ENCODE measurements around the gene TM9SF2. TPM values are rescaled to one million over a fixed set of nuclear protein-coding genes. Genes with fewer than 3 reads are reported as not detected.
A peak's percentile ranks its signal among the peaks of the same experiment; 100 is the strongest.
"Not testable (repeated sequence)": the region's sequence is repeated elsewhere in the genome, so short reads cannot be mapped to it uniquely, and the experiment has no call there.

TM9SF2 gene, protein sequence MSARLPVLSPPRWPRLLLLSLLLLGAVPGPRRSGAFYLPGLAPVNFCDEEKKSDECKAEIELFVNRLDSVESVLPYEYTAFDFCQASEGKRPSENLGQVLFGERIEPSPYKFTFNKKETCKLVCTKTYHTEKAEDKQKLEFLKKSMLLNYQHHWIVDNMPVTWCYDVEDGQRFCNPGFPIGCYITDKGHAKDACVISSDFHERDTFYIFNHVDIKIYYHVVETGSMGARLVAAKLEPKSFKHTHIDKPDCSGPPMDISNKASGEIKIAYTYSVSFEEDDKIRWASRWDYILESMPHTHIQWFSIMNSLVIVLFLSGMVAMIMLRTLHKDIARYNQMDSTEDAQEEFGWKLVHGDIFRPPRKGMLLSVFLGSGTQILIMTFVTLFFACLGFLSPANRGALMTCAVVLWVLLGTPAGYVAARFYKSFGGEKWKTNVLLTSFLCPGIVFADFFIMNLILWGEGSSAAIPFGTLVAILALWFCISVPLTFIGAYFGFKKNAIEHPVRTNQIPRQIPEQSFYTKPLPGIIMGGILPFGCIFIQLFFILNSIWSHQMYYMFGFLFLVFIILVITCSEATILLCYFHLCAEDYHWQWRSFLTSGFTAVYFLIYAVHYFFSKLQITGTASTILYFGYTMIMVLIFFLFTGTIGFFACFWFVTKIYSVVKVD
- 125 and 133 TPM in 2 replicates for total RNA-seq
- 81.7 TPM for polyA plus RNA-seq (2012)

DNA sequence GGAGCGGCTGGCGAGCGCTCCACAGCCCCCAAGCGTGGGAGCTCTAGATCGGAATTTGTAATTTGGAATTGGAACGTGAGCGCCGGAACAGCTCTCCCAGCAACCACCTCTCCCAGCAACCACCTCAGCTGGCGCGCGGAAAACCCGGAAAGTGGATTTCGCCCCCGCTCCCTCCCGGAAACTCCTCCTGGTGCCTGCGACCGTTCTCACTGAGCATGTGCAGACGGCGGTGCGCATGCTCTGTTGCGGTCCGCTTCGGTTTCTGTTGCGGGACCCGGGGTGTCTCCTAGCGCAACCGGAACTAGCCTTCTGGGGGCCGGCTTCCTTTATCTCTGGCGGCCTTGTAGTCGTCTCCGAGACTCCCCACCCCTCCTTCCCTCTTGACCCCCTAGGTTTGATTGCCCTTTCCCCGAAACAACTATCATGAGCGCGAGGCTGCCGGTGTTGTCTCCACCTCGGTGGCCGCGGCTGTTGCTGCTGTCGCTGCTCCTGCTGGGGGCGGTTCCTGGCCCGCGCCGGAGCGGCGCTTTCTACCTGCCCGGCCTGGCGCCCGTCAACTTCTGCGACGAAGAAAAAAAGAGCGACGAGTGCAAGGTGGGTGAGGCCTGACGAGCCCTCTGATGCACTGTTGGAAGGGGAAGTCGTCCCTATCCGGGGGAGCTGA, at the start of gene TM9SF2:
TSS of gene TM9SF2 (plus strand) at position 289 of the 664 bp plus-strand sequence. CDS start at position 424, 135 bp downstream.
- peak; percentile 98 for DNase-seq (ENCODE audit: low read depth)

DNA sequence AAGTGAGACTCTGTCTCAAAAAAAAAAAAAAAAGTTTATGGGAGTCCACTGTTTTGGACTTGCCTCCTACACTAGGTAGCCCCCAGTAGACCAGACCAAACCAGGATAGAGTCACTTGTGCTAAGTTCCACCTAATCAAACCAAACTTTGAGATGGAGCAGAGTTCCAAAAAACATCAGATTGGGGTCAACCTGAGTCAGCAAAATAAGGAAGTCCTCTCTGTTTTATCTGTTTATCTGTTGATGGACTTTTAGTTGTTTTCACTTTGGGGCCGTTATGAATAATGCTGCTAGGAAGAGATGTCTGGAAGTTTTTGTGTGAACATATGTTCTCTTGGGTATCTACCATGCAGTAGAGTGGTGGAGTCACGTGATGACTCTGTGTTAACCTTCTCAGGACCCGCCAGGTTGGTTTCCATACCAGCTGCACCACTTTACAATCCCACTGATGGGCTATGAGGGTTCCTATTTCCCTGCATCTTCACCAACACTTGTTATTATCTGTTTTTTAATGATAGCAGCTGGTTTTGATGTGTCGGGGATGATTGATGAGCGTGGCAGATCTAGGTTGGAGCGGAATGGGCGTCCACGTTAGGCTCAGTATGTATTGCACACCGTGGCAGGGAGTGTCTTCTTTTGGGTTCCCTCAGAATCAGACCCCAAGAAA, 46.6 kb upstream of the TM9SF2 start:
- DNase-seq (ENCODE audit: low read depth): no peak

DNA sequence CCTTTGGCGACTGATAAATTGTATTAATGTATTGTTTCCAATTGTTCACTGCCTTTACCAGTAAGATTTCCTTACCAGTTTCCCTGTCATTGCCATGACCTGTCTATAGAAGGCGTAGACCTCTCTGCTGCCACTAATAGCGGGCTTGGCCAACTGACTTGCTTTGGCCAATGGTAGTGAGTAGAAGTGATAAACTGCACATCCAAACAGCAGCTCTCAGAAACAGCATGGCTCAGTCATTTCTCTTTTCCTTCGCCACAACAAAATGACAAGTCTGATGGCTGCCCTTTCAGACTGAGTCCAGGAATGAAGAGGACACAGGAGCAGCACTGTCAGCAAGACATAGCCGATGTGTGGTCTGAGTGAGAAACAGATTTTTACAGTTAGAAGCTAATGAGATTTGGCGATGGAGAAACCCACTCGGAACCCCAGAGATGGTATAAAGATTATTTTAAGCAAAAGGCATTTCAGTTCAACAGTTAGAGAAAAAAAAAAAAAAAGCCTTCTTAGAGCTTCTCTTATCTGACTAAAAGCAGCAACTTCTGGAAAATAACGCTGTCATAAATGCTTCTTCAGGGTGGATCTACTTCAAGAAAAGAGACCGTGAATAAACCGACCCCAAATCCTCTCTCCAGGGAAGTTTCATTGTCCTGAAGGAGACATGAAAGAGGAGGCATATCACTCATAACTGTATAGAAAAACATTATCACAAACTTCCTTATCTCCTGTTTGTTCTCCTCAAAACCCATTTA, 42.0 kb upstream of the TM9SF2 start:
- DNase-seq (ENCODE audit: low read depth): no peak

DNA sequence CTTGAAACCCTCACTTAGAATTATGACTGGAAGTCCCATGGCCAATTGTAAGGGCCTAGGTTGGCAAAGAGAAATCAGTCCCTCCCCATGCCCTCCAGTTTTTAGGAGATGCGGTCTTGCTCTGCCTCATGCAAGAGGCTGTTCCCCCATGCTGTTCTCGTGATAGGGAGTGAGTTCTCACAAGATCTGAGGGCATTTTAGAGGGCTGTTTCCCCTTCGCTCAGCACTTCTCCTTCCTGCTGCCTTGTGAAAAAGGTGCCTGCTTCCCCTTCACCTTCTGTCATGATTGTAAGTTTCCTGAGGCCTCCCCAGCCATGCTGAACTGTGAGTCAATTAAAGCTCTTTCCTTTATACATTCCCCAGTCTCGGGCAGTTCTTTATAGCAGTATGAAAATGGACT, 40.5 kb upstream of the TM9SF2 start:
- DNase-seq (ENCODE audit: low read depth): not testable (repeated sequence)

DNA sequence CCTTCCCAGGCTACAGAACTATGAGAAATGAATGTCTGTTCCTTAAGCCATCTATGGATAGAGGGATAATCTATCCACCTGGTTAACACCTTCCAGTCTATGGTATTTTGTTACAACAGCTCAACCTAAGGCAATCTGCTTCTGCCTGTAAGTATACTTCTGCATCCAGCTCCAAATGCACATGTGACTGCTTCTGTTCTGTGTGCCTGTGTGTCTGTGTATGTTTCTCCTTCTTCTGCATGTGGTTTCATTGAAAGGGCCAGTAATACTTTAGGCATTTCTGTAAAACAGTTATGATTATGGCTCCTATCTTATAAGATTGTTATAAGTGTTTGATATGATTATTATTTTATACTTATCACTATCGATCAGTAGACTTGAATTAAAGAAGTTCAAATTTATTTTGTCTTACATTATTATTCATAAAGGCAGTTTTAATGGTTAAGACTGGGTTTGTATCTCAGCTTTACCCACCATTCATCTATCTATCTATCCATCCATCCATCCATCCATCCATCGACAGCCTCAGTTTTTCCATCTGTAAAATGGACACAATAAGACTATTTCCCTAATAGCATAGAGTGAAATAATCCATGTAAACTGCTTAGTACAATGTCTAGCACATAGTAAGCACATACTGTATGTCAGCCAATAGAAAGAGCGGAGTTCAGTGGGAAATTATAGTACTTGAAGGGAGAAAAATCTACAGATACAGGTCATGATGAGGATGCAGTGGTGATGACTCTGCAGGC, 37.5 kb upstream of the TM9SF2 start:
- no peak for DNase-seq (ENCODE audit: low read depth)

DNA sequence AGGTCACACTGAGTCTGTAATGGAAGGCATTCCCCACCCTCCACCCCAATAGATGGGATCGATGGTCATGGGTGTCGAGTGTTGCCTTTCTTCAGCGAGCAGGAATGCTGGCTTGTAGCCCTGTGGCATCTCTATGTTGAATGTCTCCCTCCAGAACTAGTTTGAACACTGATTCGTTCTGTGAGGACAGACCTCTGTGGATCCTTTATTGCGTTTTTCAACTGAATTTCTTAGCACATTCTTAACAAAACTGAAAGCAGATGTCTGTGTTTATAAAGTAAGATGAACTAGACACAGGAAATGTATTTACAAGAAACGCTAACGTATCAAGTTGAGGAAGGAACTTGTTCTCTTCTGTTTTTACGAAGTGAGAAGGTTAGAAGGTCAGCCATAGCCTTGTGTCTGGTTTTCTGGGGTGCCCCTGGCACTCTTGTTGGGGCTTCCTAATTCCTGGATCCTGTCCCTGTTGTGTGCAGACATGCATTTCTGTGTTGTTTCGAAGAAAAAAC, 36.8 kb upstream of the TM9SF2 start:
- DNase-seq (ENCODE audit: low read depth): no peak

DNA sequence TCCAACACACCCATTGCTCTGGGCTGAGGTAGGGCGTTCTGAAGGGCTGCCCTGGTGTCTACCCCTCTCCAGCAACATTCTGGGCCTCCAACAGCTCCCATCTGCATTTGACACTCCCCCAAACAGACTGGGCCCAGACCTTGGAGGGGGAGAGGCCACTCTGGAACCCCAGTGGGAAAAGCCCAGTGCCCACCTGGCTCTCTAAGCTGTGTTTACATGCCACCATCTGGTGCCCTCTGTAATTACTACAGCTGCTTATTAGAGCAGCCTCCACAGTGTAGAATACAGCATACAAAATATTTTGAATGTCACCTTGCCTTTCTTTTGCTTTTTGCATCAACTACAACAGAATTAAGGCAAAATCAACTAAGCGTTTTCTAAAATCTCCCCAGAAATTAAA, 35.8 kb upstream of the TM9SF2 start:
- no peak for DNase-seq (ENCODE audit: low read depth)

DNA sequence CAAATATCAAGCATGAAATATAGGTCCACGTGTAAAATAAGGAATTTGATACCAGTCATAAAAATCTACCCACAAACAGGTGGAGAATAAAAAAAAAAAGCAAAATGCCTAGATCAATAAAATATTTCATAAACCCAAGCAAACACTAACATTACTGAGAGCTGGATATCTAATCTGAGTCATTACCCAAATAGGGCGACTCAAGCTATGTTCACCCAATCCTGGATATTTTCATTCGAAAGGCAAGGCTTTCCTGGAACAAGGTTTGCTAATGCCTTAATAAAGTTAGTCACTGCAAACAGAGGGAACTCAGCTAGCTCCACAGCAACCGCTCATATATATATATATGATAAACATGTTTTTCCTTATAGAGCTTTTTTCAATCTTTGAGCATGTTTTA, 33.5 kb upstream of the TM9SF2 start:
- no peak for DNase-seq (ENCODE audit: low read depth)

DNA sequence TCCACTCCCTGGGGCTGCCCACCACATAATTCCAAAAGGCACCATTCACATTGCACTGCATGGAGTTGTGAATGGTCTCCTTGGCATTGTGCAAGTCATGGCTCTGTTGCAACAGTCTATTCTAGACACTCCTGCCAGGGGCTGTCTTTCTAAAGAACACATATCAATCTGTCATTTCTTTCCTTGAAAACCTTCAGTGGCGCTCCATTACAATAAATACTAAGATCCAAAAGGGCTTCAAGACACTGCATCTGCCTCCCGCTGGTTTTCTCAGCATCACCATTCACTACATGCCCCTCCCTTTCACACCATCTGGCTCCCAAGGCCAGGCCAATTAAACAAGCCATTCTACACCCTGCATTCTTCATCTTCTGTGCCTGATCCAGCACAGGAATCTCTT, 32.2 kb upstream of the TM9SF2 start:
- DNase-seq (ENCODE audit: low read depth): no peak

DNA sequence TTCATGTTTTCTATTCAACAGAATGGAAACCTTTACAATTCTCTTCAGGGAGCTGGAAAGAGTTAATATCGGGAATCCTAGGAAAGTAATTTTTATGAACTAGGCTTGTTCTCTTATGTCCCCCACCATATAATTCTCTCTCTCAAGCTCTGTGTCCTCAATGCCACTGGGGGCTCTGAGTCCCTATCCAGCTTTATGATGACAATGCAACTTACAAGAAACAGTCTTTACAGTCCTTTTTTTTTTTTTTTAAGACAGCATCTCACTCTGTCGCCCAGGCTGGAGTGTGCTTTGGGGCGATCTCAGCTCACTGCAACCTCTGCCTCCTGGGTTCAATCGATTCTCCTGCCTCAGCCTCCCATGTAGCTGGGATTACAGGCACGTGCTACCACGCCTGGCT, 31.2 kb upstream of the TM9SF2 start:
- DNase-seq (ENCODE audit: low read depth): no peak

DNA sequence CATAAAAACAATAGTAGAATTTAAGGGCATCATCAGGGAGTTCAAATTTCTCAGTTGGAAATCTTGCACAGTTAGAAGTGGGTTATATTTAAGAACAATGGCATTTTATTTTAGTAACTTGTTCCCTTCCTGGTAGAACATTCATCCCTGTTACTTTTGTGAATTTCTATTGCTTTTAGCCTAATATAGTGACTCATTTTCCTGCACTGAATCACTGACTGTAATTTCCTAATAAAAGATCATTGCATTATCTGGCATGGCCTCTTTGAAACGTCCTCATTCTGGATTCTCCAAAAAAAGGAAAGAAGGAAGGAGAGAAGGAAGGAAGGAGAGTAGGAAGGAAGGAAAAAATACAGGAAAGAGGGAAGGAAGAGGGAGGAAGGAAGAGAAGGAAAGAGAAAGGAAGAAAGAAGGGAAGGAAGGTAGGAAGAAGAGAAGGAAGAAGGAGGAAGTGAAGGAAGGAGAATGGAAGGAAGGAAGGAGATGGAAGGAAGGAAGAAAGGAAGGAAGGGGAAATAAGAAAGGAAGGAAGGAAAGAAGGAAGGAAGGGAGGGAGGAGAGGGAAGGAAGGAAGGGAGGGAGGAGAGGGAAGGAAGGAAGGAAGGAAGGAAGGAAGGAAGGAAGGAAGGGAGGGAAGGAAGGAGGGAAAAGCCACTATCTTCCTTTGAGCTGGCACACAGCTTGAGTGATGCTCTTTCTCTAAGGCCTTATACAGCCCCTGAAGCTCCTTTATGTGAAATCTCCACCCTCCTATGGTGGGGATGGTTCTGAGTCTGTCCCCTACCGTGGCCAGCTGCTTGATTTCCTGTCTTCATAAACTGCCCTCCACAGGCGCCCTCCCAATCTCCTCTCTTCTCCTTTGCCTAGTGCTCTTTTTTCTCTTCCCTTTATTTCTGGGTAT, 29.8 kb upstream of the TM9SF2 start:
- no peak for DNase-seq (ENCODE audit: low read depth)

DNA sequence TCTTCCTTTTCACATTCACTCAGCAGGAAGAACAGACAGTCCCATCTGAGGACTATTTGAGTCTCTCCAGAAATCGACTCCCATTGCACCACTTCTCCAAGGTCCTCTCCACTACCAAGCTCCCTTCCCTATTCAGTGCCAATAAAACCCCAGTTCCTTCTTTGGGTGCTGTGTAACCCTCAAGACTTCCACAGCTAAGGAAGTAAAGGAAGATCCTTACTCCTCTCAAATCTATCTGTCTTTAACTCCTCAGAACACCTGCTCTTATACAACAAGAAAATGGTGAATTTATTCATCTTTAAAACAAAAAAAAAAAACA, 29.2 kb upstream of the TM9SF2 start:
- no peak for DNase-seq (ENCODE audit: low read depth)

DNA sequence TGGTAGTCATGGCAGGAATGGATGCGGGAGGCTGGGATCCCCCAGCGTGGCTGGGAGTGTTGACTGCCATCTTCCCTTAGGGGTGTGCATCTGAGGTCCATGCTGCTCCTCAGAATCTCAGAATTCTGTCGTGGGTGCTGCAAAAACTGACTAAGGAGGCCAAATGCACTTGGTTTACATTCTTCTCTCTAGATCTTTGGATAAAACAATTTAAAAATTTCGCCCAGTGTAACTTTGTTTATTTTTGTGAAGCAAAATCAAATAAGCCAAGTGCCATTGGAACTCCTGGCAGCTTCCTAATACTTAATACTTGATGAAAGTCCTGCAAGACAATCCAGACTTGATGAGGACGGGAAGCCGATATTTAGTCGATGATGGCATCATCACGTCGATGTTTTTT, 27.8 kb upstream of the TM9SF2 start:
- DNase-seq (ENCODE audit: low read depth): no peak

DNA sequence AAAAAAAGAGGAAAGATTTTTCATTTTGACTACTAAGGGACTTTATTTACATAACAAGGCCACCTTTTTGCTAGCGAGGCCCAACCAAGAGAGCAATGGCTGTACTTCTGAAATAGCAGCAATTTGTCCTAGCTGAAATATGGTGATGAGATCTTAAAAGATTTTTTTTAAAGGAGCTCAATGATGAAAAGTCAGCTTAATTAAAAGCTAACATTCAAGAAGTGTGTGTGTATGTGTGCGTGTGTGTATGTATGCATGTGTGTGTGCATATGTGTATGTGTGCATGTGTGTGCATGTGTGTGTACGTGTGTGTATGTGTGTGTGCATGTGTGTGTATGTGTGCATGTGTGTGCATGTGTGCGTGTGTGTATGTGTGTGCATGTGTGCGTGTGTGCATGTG, 24.6 kb upstream of the TM9SF2 start:
- no peak for DNase-seq (ENCODE audit: low read depth)

DNA sequence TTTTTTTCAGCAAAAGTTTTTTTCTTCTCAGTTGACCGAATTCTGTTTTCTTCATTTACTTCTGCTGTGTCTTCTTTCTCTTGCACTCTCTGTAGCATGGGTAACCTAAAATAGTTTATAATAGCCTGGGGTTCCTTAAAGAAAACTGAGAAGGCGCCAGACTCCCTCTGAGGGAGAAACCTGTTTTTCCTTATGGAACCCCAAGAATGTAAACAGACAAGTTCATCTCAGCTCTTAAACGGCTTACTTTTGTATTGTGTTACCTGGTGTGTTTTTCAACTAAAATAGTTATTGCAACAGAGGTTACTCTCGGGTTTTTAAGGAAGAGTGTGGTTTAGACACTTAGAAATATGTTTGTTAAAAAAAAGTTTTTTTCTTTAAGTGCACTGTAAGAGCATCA, 23.8 kb upstream of the TM9SF2 start:
- DNase-seq (ENCODE audit: low read depth): no peak

DNA sequence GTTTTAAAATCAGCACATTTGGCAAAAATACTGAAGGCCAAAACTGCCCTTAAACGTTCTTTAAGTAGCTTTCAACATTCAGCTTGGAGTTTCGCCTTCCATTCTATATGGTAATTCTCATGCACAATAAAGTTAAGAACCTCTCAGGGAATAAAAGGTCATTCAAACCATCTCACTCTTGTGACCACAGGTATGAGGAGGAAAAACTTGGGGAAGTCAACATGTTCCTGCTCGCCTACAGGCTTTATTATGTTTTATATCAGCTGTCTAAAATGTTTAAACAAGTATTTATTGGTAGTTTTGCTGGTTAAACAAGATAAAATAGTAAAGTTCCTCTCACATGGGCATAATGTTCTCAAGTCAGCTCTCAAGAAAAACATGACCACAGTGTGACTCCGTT, 19.9 kb upstream of the TM9SF2 start:
- no peak for DNase-seq (ENCODE audit: low read depth)

DNA sequence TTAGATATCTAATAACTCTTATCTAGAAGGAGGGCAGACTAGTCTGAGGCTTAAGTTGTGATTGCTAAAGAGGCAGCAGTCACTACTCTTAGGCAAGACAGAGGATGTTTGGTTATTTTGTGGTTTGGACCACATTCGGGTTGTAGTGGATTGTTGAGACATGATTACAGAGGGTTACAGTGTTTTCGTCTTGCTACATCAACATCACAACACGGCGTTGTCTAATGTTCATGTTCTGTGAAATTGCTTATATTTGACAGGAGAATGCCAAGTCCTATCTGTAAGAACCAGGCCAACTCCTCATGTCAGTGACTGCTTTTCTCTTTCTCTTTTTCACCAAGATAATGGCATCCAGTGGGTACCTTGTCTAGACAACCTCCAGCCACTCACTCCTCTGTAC, 16.8 kb upstream of the TM9SF2 start:
- peak; percentile 19 for DNase-seq (ENCODE audit: low read depth)

DNA sequence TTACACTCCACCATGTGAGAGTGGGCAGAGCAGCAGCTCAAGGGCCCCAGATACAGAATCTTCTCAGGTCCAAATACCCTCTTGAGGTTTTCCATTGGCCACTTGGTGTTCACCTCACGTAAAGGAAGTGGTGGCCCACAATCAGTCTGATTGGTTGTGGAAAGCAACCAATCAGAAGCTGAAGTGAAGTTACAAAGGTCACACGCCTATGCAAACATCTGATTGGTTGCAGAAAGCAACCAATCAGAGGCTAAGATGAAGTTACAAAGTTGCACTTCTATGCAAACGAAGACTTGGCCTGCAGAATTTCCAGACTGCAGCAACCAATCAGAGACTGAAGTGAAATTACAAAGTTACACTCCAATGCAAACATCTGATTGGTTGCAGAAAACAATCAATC, 14.3 kb upstream of the TM9SF2 start:
- no peak for DNase-seq (ENCODE audit: low read depth)

DNA sequence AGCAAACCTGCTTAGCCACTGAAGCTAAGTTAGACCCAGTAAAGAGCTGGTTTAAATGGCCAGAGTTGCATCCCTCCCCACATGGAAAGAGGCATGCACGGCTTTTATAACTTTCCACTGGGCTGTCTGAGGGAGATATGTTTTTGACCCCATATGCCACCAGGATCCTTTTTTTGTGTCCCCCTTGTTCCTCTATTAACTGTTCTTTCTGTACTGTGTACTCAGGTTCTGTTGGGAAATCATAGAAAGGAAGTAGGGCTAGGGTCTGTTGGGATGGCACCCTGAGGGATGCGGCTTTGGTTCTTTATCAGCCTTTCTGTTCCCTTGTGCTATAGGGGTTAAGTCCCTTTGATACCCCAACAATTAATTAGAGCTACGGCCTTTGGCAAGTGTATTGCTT, 12.2 kb upstream of the TM9SF2 start:
- DNase-seq (ENCODE audit: low read depth): no peak
